ENCODE measurements around the gene UBL7.

UBL7 gene

GRCh38 chr15:74414603-74415338, 46.2 kb downstream of the UBL7 start:
- no peak overlapping the region for H3K4me3 ChIP-seq (ENCODE audit: low read length)
- no peak overlapping the region for H3K9ac ChIP-seq (ENCODE audit: low read length)
- H3K4me1 ChIP-seq (ENCODE audit: control insufficient read depth, insufficient read depth, low read length), result no peaks in the 10 kb centered on the region
- no peak overlapping the region for H3K27ac ChIP-seq (ENCODE audit: low read depth, low read length)
- H3K36me3 ChIP-seq (ENCODE audit: control insufficient read depth, insufficient read depth, low read length), result peaks cover 8% of the 10 kb centered on the region
- no peaks in the 10 kb centered on the region for H3K27me3 ChIP-seq (ENCODE audit: control insufficient read depth, insufficient read depth, low read length)

DNA sequence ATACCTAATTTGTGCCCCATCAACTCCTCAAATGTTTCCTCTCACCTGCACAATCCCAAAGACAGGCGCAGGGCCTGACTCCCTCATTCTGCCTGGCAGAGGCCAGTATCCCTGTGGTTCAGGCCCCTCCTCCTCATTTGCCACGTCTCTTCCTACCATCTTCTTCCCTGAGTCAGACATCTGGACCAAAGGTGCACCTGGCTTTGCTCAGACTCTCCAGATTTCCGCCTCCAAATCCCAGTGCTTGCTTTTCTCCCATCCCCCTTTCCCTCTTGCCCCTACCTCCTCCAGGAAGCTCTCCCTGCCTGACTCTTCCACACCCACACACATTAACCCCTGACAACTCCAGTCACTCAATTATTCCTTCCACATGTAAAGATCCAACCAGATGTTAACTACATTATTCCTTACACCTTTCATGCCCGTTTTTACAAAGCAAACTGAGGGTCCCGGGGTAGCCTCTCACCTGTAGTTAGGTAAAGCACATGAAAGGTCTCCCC, 46.8 kb downstream of the UBL7 start:
- Histone ChIP-seq H3K9ac (ENCODE audit: low read length) (no peak overlapping the region), H3K36me3 (ENCODE audit: control insufficient read depth, insufficient read depth, low read length) (peaks cover 8% of the 10 kb centered on the region), H3K27ac (ENCODE audit: low read depth, low read length) (no peak overlapping the region), H3K4me1 (ENCODE audit: control insufficient read depth, insufficient read depth, low read length) (no peaks in the 10 kb centered on the region), H3K27me3 (ENCODE audit: control insufficient read depth, insufficient read depth, low read length) (no peaks in the 10 kb centered on the region), H3K4me3 (ENCODE audit: low read length) (no peak overlapping the region)

DNA sequence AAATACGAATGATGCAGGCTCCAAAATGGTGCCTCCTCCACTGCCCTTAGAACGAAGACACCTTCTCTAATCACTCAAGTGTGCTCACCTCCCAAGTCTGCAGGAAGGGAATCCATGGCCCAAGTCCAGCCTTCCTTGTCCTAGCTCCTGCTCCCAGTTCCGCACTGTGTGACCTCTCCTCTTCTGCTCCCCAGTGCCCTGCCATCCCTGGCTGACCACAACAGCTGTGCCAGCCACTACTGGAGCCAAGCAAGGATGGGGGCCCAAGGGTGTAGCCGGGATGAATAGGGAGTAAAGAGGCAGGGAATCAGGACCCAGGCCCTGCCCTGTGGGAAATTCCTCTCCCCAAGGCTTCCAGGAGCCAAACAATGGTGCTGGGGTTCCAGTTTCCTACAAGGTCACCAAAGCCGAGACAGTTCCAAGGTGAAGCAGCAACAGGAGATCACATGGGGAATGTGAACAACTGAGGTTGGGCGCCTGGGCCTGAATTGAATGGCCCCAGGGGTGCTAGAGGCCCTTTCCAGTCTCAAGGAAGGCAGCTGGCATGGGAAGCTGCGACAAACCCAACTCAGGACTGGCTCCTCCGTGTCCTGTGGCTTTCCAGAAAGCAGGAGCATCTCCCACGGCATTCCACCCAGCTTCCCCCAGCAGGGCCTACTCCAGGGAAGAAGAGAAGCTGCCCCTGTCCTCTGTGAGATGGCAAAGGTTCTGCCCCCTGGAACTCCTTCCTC, 47.4 kb downstream of the UBL7 start:
- peaks cover 8% of the 10 kb centered on the region for H3K36me3 ChIP-seq (ENCODE audit: control insufficient read depth, insufficient read depth, low read length)
- no peaks in the 10 kb centered on the region for H3K4me1 ChIP-seq (ENCODE audit: control insufficient read depth, insufficient read depth, low read length)
- no peak overlapping the region for H3K4me3 ChIP-seq (ENCODE audit: low read length)
- no peak overlapping the region for H3K9ac ChIP-seq (ENCODE audit: low read length)
- H3K27ac ChIP-seq (ENCODE audit: low read depth, low read length), result no peak overlapping the region
- no peaks in the 10 kb centered on the region for H3K27me3 ChIP-seq (ENCODE audit: control insufficient read depth, insufficient read depth, low read length)

DNA sequence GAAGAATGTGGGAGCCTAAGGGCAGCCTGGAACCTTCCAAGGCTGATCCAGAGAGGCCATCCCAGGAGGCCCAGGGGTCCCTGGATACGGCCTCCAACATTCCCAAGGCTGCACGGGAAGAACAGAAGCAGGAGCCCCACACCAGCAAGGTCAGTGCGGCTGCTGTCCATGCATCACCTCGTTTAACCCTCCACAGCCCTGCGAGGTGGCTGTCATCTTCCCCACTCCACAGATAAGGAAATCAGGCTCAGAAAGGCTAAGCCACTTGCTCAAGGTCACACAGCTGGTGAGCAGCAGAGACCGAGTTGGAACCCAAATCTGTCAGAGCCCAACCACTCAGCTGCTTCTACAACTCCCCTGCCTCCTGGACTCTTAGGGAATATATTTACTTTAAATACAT, 48.8 kb downstream of the UBL7 start:
- no peak overlapping the region for H3K9ac ChIP-seq (ENCODE audit: low read length)
- no peak overlapping the region for H3K27ac ChIP-seq (ENCODE audit: low read depth, low read length)
- H3K4me3 ChIP-seq (ENCODE audit: low read length), result no peak overlapping the region
- no peaks in the 10 kb centered on the region for H3K4me1 ChIP-seq (ENCODE audit: control insufficient read depth, insufficient read depth, low read length)
- H3K36me3 ChIP-seq (ENCODE audit: control insufficient read depth, insufficient read depth, low read length), result peaks cover 8% of the 10 kb centered on the region
- H3K27me3 ChIP-seq (ENCODE audit: control insufficient read depth, insufficient read depth, low read length), result no peaks in the 10 kb centered on the region

GRCh38 chr15:74411686-74412085, 49.3 kb downstream of the UBL7 start:
- no peak overlapping the region for H3K9ac ChIP-seq (ENCODE audit: low read length)
- H3K4me1 ChIP-seq (ENCODE audit: control insufficient read depth, insufficient read depth, low read length), result no peaks in the 10 kb centered on the region
- H3K27ac ChIP-seq (ENCODE audit: low read depth, low read length), result no peak overlapping the region
- H3K27me3 ChIP-seq (ENCODE audit: control insufficient read depth, insufficient read depth, low read length), result no peaks in the 10 kb centered on the region
- H3K36me3 ChIP-seq (ENCODE audit: control insufficient read depth, insufficient read depth, low read length), result peaks cover 8% of the 10 kb centered on the region
- H3K4me3 ChIP-seq (ENCODE audit: low read length), result no peak overlapping the region

- H3K27ac ChIP-seq (ENCODE audit: low read depth, low read length), result no peak overlapping the region
- no peak overlapping the region for H3K9ac ChIP-seq (ENCODE audit: low read length)
- H3K4me3 ChIP-seq (ENCODE audit: low read length), result no peak overlapping the region
- H3K36me3 ChIP-seq (ENCODE audit: control insufficient read depth, insufficient read depth, low read length), result peaks cover 8% of the 10 kb centered on the region
- no peaks in the 10 kb centered on the region for H3K4me1 ChIP-seq (ENCODE audit: control insufficient read depth, insufficient read depth, low read length)
- no peaks in the 10 kb centered on the region for H3K27me3 ChIP-seq (ENCODE audit: control insufficient read depth, insufficient read depth, low read length)
Observed at GRCh38 chr15:74410502-74410901, 50.5 kb downstream of the UBL7 start.

DNA sequence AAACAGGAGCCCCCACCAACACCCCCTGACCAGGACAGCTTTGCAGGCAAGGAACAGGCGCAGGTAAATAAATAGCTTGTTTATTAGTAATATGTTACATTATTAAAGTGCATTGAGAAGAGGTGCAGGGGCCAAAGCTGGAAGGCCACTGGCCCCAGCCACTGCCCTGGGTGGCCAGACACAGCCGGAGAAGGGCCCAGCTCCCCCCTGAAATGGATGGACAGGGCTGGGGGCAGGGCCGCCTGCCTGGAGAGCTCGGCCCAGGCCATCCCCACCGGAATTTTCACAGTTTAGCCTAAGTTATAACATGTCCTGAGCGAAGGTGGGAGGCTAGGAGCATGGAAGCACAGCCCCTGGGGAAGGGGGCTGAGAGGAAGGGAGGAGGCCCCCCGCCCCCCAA, 51.7 kb downstream of the UBL7 start:
- Histone ChIP-seq H3K4me1 (ENCODE audit: control insufficient read depth, insufficient read depth, low read length) (no peaks in the 10 kb centered on the region), H3K27me3 (ENCODE audit: control insufficient read depth, insufficient read depth, low read length) (no peaks in the 10 kb centered on the region), H3K9ac (ENCODE audit: low read length) (no peak overlapping the region), H3K27ac (ENCODE audit: low read depth, low read length) (no peak overlapping the region), H3K36me3 (ENCODE audit: control insufficient read depth, insufficient read depth, low read length) (peaks cover 8% of the 10 kb centered on the region), H3K4me3 (ENCODE audit: low read length) (no peak overlapping the region)

DNA sequence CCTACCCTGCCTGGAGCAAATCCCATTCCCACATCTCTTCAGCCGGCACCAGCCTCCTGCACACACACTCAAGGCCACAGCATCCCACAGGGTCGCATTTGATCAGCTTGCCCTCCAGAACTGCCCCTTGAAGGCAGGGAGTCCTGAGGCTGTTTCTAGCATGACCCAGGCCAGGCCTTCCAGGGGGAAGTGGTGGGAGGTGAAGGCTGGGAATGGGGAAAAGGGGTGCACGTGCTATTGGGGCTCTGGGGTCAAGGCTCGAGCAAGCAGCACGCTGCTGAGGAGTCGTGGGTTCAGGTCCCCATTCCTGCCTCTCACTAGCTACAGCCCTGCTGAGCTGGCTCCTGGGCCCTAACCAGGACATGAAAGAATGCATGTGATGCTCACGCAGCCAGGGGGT, 52.1 kb downstream of the UBL7 start:
- H3K9ac ChIP-seq (ENCODE audit: low read length), result no peak overlapping the region
- H3K4me1 ChIP-seq (ENCODE audit: control insufficient read depth, insufficient read depth, low read length), result no peaks in the 10 kb centered on the region
- no peaks in the 10 kb centered on the region for H3K27me3 ChIP-seq (ENCODE audit: control insufficient read depth, insufficient read depth, low read length)

DNA sequence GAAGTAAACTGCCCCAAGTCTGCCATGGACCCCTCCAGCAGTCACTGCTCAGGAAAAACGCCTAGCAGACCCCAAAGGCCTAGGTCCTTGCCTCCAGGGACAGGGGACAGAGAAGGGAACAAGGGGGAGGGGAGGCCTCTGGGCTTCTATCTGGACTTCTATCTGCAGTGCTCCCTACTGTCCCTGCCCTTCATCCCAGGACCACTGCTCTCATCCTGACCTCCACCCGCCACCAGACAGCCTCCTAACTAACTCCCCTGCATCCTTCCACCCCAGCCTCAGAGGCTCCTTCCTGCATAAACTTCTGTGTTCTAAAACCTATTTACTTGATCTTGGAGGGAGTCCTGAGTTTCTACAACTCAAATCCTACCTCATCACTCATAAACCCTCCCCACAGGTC, 52.6 kb downstream of the UBL7 start:
- H3K27me3 ChIP-seq (ENCODE audit: control insufficient read depth, insufficient read depth, low read length), result no peaks in the 10 kb centered on the region
- H3K36me3 ChIP-seq (ENCODE audit: control insufficient read depth, insufficient read depth, low read length), result peaks cover 8% of the 10 kb centered on the region
- no peak overlapping the region for H3K9ac ChIP-seq (ENCODE audit: low read length)
- H3K27ac ChIP-seq (ENCODE audit: low read depth, low read length), result no peak overlapping the region
- no peak overlapping the region for H3K4me3 ChIP-seq (ENCODE audit: low read length)
- H3K4me1 ChIP-seq (ENCODE audit: control insufficient read depth, insufficient read depth, low read length), result no peaks in the 10 kb centered on the region

More for the DNA sequence above, 52.1 kb downstream of the UBL7 start:
- Histone ChIP-seq H3K4me3 (ENCODE audit: low read length) (no peak overlapping the region), H3K27ac (ENCODE audit: low read depth, low read length) (no peak overlapping the region), H3K36me3 (ENCODE audit: control insufficient read depth, insufficient read depth, low read length) (peaks cover 8% of the 10 kb centered on the region)

DNA sequence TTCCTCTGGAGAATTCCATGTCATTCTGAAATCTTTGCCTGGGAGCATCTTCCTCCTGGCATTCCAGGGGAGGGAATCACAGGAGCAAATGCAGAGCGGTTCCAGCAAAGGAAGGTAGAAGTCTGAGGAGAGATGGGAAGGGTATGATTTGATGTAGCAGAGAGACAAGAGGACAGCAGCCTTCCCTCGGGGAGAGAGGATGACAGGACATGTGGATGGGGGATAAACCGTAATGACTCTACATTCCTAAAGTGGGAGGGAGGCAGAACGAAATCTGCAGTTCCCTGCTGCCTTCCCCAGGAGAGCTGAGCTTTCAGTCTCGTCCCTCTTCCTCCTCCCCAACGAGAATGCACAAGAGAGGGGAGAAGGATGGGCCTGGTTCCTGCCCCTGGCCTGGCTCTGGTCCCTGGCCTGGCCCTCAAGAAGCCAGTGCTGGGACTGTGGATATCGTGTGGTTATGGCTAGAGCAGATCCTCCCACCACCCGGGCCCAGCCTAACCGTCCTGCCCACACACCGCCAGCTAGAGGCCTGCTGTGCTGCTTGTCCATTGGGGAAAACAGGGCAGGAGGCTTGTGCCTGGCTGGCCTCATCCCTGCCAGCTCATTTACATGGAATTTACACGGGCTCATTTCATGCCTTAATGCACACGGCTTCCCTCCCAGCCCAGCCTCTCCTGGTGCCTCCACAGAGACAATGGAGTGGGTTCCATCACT, 53.8 kb downstream of the UBL7 start:
- Histone ChIP-seq H3K4me3 (ENCODE audit: low read length) (no peak overlapping the region), H3K4me1 (ENCODE audit: control insufficient read depth, insufficient read depth, low read length) (no peaks in the 10 kb centered on the region), H3K27me3 (ENCODE audit: control insufficient read depth, insufficient read depth, low read length) (no peaks in the 10 kb centered on the region), H3K27ac (ENCODE audit: low read depth, low read length) (no peak overlapping the region), H3K36me3 (ENCODE audit: control insufficient read depth, insufficient read depth, low read length) (peaks cover 8% of the 10 kb centered on the region), H3K9ac (ENCODE audit: low read length) (no peak overlapping the region)

DNA sequence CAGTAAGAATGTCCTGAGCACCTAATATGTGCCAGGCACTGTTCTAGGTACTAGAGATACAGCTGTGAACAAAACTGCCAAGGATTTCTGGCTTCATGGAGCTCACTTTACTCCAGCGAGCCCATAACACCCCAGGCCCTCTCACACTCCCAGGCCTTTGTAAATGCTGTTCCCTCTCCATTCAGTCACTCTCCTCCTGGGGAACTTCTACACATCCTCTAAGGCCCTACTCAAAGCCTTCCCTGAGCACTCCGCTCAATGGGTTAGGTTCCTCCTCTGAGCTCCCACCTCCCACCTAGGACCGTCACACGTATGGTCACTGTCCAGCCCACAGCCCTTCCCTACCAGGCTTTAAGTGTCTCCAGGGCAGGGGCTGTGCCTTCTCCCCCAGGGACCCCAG, 54.4 kb downstream of the UBL7 start:
- no peak overlapping the region for H3K9ac ChIP-seq (ENCODE audit: low read length)
- H3K36me3 ChIP-seq (ENCODE audit: control insufficient read depth, insufficient read depth, low read length), result peaks cover 8% of the 10 kb centered on the region
- no peaks in the 10 kb centered on the region for H3K27me3 ChIP-seq (ENCODE audit: control insufficient read depth, insufficient read depth, low read length)
- no peaks in the 10 kb centered on the region for H3K4me1 ChIP-seq (ENCODE audit: control insufficient read depth, insufficient read depth, low read length)
- H3K27ac ChIP-seq (ENCODE audit: low read depth, low read length), result no peak overlapping the region
- H3K4me3 ChIP-seq (ENCODE audit: low read length), result no peak overlapping the region

DNA sequence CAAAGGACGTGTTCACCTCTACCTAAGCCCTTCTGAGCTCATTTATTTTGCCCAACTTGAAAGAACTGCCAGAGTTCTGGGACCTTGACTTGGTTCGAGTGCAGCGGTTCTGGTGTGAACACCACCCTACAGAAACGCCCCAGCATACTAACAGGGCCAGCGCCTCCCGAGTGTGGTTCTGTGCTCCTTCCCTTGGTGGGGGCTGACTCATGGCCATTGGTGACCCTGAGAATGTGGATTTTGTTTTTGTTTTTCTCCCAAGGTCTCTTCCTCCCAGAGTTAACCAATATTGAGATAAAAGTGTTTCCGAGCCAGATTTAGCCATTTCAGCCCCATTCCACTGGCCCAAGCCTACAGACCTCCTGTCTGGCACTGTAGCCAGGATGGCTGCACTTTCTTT, 55.1 kb downstream of the UBL7 start:
- no peak overlapping the region for H3K27ac ChIP-seq (ENCODE audit: low read depth, low read length)
- no peak overlapping the region for H3K9ac ChIP-seq (ENCODE audit: low read length)

More for the DNA sequence above, 55.1 kb downstream of the UBL7 start:
- peaks cover 3% of the 10 kb centered on the region for H3K36me3 ChIP-seq (ENCODE audit: control insufficient read depth, insufficient read depth, low read length)
- H3K4me3 ChIP-seq (ENCODE audit: low read length), result no peak overlapping the region
- H3K4me1 ChIP-seq (ENCODE audit: control insufficient read depth, insufficient read depth, low read length), result no peaks in the 10 kb centered on the region
- H3K27me3 ChIP-seq (ENCODE audit: control insufficient read depth, insufficient read depth, low read length), result peaks cover 4% of the 10 kb centered on the region
